WTC11 (cell line): Measurements from ENCODE around the gene GNPDA2. TPM values are rescaled to one million over a fixed set of nuclear protein-coding genes. Genes with fewer than 3 reads are reported as not detected.

Source experiments
- ATAC-seq: fragments of 200-7000 bp; cut with Tn5 transposase; 2 replicates; pipeline ENCODE4 v1.10.0; 2021; ENCODE audit warnings: mild to moderate bottlenecking, moderate library complexity
- CTCF ChIA-PET: fragments of 300-600 bp; sonication (Branson Sonifier 250); formaldehyde crosslinking; loops from one replicate; lab custom pipeline; 2021; ENCODE audit warnings: antibody characterized with exemption; lab: Charles Lee
- POLR2A ChIA-PET: fragments of 350-600 bp; sonication (Branson Sonifier 250); formaldehyde crosslinking; loops from one replicate; lab custom pipeline; 2021; ENCODE audit warnings: antibody characterized with exemption; lab: Charles Lee
- DNase-seq: peaks from one replicate; pipeline ENCODE4 v3.0.0; 2021; ENCODE audit warnings: low spot score
- H3K27ac Mint-ChIP-seq: 2 replicates; pipeline ENCODE4 v1.8.0; 2021; ENCODE audit warnings: mixed read lengths
- H3K27me3 Mint-ChIP-seq: 2 replicates; pipeline ENCODE4 v1.8.0; 2021; ENCODE audit warnings: low read depth, mild to moderate bottlenecking, moderate library complexity, mixed read lengths
- H3K36me3 Mint-ChIP-seq: 2 replicates; pipeline ENCODE4 v1.8.0; 2021; ENCODE audit warnings: mixed read lengths
- H3K4me1 Mint-ChIP-seq: 2 replicates; pipeline ENCODE4 v1.8.0; 2022; ENCODE audit warnings: mixed read lengths
- H3K4me3 Mint-ChIP-seq: 2 replicates; pipeline ENCODE4 v1.8.0; 2021; ENCODE audit warnings: mild to moderate bottlenecking, moderate library complexity, mixed read lengths
- H3K9me3 Mint-ChIP-seq: 2 replicates; pipeline ENCODE4 v1.8.0; 2021; ENCODE audit warnings: mixed read lengths
- ELF4 ChIP-seq: sonication (generic); formaldehyde crosslinking; IDR thresholded peaks from 2 replicates; pipeline ENCODE4 v1.8.1; 2022; ENCODE audit warnings: low read depth, mild to moderate bottlenecking, moderate library complexity, missing genetic modification reagents
- GABPB1 ChIP-seq: sonication (generic); formaldehyde crosslinking; IDR thresholded peaks from 2 replicates; pipeline ENCODE4 v1.8.1; 2023; ENCODE audit warnings: mild to moderate bottlenecking, missing genetic modification reagents
- KAT7 ChIP-seq: sonication (generic); formaldehyde crosslinking; IDR thresholded peaks from 2 replicates; pipeline ENCODE4 v1.8.1; 2023; ENCODE audit warnings: missing genetic modification reagents, mild to moderate bottlenecking, borderline replicate concordance
- NR1H2 ChIP-seq: sonication (generic); formaldehyde crosslinking; IDR thresholded peaks from 2 replicates; pipeline ENCODE4 v1.9.0; 2021; ENCODE audit warnings: mild to moderate bottlenecking, moderate library complexity, missing genetic modification reagents
- NR2C2 ChIP-seq: sonication (generic); formaldehyde crosslinking; IDR thresholded peaks from 2 replicates; pipeline ENCODE4 v1.8.0; 2022; ENCODE audit warnings: mild to moderate bottlenecking, missing genetic modification reagents
- SP1 ChIP-seq: sonication (generic); formaldehyde crosslinking; conservative IDR thresholded peaks from 2 replicates; pipeline ENCODE4 v1.8.1; 2022; ENCODE audit warnings: missing genetic modification reagents
- ZNF121 ChIP-seq: sonication (generic); formaldehyde crosslinking; IDR thresholded peaks from 2 replicates; pipeline ENCODE4 v1.8.0; 2023; ENCODE audit warnings: missing genetic modification reagents
- ZNF219 ChIP-seq: sonication (generic); formaldehyde crosslinking; IDR thresholded peaks from 2 replicates; pipeline ENCODE4 v1.8.0; 2023; ENCODE audit warnings: missing genetic modification reagents, mild to moderate bottlenecking, borderline replicate concordance
- ZNF423 ChIP-seq: fragments of 250-450 bp; sonication (Bioruptor Pico); IDR thresholded peaks from 2 replicates; pipeline ENCODE4 v2.1.2; 2022; ENCODE audit warnings: mild to moderate bottlenecking, moderate library complexity
- total RNA-seq: library from RNA; stranded (reverse); gene quantifications from 3 replicates; pipeline ENCODE4 v1.2.3, GENCODE V29; 2021
- TF ChIP-seq, protein P1 (sequence below): fragments of 250-450 bp; sonication (Bioruptor Pico); IDR thresholded peaks from 2 replicates; pipeline ENCODE4 v1.9.0; 2021; ENCODE audit warnings: mild to moderate bottlenecking, borderline replicate concordance
- TF ChIP-seq, protein P2 (sequence below): fragments of 200-600 bp; IDR thresholded peaks from 2 replicates; pipeline ENCODE4 v1.8.0; 2022; ENCODE audit warnings: antibody characterized with exemption
- TF ChIP-seq, protein P3 (sequence below): sonication (generic); formaldehyde crosslinking; IDR thresholded peaks from 2 replicates; pipeline ENCODE4 v1.8.1; 2022; ENCODE audit warnings: mild to moderate bottlenecking, missing genetic modification reagents, moderate library complexity, borderline replicate concordance
- TF ChIP-seq, protein P4 (sequence below): sonication (generic); formaldehyde crosslinking; IDR thresholded peaks from 2 replicates; pipeline ENCODE4 v1.8.0; 2023; ENCODE audit warnings: mild to moderate bottlenecking, missing genetic modification reagents
- TF ChIP-seq, protein P5 (sequence below): sonication (generic); formaldehyde crosslinking; IDR thresholded peaks from 2 replicates; pipeline ENCODE4 v1.8.1; 2023; ENCODE audit warnings: mild to moderate bottlenecking, missing genetic modification reagents, moderate library complexity

Gene GNPDA2
- total RNA-seq, 1 experiment from 2014 or later: 4.9 TPM

DNA sequence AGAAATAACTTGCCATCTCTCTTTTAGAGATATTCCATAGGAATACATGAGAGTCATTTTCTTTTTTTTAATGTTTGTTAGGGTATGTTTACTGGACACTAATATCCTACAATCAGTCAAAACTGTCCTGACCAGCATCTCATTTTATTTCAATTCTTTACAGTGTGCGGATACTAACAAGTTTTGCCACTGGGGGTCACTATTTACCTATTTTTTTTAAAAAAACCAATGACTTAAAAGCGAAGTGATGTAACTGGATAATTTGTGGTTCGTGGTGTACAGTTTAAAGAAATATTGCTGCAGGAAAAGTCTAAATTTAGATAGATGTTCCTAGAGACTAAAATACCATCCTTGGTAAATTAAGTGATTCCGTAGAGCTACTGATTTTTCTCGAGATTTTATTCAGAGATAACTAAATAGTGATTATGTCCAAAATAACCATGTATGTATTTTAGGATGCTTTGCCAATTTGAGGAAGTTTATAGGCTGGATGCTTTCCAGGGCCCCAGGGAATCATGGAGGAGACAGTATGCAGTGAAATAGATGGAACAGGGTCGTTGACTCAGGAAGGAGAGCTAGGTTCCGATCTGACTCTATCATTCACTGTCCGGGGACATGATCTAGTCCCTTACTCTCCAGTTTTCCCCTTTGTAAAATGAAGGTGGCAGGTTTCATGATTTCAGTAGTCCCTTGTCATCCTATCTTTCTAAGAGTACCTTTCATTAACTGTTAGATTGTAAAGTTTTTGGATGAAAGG lies 34.0 kb upstream of the GNPDA2 start:
- CTCF ChIA-PET: interaction anchor here (0.9 to 1.5 kb wide), 3 partner anchors 682 to 1888 kb away, joined by 3 read pairs; no protein-coding TSS in a partner anchor
- Mint-ChIP-seq H3K4me3 (no peak overlapping the region), H3K4me1 (0 out of 2 replicates have a peak, but pooled peaks cover 2% of the 10 kb centered on the region), H3K27me3 (no peaks in the 10 kb centered on the region)
- POLR2A ChIA-PET: no interaction called here
- peak; percentile 51 for ATAC-seq
- TF ChIP-seq, protein P1, sequence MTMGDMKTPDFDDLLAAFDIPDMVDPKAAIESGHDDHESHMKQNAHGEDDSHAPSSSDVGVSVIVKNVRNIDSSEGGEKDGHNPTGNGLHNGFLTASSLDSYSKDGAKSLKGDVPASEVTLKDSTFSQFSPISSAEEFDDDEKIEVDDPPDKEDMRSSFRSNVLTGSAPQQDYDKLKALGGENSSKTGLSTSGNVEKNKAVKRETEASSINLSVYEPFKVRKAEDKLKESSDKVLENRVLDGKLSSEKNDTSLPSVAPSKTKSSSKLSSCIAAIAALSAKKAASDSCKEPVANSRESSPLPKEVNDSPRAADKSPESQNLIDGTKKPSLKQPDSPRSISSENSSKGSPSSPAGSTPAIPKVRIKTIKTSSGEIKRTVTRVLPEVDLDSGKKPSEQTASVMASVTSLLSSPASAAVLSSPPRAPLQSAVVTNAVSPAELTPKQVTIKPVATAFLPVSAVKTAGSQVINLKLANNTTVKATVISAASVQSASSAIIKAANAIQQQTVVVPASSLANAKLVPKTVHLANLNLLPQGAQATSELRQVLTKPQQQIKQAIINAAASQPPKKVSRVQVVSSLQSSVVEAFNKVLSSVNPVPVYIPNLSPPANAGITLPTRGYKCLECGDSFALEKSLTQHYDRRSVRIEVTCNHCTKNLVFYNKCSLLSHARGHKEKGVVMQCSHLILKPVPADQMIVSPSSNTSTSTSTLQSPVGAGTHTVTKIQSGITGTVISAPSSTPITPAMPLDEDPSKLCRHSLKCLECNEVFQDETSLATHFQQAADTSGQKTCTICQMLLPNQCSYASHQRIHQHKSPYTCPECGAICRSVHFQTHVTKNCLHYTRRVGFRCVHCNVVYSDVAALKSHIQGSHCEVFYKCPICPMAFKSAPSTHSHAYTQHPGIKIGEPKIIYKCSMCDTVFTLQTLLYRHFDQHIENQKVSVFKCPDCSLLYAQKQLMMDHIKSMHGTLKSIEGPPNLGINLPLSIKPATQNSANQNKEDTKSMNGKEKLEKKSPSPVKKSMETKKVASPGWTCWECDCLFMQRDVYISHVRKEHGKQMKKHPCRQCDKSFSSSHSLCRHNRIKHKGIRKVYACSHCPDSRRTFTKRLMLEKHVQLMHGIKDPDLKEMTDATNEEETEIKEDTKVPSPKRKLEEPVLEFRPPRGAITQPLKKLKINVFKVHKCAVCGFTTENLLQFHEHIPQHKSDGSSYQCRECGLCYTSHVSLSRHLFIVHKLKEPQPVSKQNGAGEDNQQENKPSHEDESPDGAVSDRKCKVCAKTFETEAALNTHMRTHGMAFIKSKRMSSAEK (CRISPR knock-in tag): no peak
- TF ChIP-seq, protein P2, sequence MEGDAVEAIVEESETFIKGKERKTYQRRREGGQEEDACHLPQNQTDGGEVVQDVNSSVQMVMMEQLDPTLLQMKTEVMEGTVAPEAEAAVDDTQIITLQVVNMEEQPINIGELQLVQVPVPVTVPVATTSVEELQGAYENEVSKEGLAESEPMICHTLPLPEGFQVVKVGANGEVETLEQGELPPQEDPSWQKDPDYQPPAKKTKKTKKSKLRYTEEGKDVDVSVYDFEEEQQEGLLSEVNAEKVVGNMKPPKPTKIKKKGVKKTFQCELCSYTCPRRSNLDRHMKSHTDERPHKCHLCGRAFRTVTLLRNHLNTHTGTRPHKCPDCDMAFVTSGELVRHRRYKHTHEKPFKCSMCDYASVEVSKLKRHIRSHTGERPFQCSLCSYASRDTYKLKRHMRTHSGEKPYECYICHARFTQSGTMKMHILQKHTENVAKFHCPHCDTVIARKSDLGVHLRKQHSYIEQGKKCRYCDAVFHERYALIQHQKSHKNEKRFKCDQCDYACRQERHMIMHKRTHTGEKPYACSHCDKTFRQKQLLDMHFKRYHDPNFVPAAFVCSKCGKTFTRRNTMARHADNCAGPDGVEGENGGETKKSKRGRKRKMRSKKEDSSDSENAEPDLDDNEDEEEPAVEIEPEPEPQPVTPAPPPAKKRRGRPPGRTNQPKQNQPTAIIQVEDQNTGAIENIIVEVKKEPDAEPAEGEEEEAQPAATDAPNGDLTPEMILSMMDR: peak; percentile 42; the same call in 1 of the 2 replicates
- TF ChIP-seq, all 79 proteins: peak for 1
- Mint-ChIP-seq H3K9me3 (no peaks in the 10 kb centered on the region), H3K36me3 (no peaks in the 10 kb centered on the region), H3K27ac (no peak overlapping the region)
- DNase-seq: no peak

DNA sequence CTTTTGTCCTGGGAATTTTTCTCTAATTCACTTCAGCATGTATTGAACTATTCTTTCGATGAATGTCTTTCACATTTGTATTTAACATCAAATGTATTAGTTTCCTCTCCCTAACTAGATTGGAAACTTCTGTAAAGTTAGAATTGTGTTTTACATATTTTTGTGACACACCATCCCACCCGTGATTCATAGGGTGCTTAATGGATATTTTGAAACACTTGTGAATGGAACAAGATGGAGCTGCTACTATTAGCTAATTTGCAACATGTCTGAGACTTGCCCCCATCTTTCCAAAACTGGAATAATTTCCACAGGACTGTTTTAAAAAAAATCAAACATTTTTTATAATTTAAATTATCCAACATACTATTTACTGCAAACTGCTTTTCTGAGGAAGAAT lies 30.2 kb upstream of the GNPDA2 start:
- Mint-ChIP-seq H3K27me3 (no peaks in the 10 kb centered on the region), H3K36me3 (no peaks in the 10 kb centered on the region), H3K4me3 (no peak overlapping the region), H3K9me3 (peaks cover 4% of the 10 kb centered on the region; the same call in 1 of the 2 replicates), H3K27ac (no peak overlapping the region), H3K4me1 (0 out of 2 replicates have a peak, but pooled peaks cover 2% of the 10 kb centered on the region)
- ATAC-seq: no peak
- ChIA-PET CTCF (no interaction called here), POLR2A (no interaction called here)
- DNase-seq: no peak
- TF ChIP-seq ZNF219 (CRISPR knock-in tag): no peak
- TF ChIP-seq, protein P3, sequence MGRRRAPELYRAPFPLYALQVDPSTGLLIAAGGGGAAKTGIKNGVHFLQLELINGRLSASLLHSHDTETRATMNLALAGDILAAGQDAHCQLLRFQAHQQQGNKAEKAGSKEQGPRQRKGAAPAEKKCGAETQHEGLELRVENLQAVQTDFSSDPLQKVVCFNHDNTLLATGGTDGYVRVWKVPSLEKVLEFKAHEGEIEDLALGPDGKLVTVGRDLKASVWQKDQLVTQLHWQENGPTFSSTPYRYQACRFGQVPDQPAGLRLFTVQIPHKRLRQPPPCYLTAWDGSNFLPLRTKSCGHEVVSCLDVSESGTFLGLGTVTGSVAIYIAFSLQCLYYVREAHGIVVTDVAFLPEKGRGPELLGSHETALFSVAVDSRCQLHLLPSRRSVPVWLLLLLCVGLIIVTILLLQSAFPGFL (CRISPR knock-in tag): no peak
- TF ChIP-seq NR2C2 (CRISPR knock-in tag): no peak
- no peak for TF ChIP-seq ELF4
- no peak for TF ChIP-seq KAT7
- TF ChIP-seq, protein P4, sequence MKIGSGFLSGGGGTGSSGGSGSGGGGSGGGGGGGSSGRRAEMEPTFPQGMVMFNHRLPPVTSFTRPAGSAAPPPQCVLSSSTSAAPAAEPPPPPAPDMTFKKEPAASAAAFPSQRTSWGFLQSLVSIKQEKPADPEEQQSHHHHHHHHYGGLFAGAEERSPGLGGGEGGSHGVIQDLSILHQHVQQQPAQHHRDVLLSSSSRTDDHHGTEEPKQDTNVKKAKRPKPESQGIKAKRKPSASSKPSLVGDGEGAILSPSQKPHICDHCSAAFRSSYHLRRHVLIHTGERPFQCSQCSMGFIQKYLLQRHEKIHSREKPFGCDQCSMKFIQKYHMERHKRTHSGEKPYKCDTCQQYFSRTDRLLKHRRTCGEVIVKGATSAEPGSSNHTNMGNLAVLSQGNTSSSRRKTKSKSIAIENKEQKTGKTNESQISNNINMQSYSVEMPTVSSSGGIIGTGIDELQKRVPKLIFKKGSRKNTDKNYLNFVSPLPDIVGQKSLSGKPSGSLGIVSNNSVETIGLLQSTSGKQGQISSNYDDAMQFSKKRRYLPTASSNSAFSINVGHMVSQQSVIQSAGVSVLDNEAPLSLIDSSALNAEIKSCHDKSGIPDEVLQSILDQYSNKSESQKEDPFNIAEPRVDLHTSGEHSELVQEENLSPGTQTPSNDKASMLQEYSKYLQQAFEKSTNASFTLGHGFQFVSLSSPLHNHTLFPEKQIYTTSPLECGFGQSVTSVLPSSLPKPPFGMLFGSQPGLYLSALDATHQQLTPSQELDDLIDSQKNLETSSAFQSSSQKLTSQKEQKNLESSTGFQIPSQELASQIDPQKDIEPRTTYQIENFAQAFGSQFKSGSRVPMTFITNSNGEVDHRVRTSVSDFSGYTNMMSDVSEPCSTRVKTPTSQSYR: no peak
- TF ChIP-seq ZNF423 (CRISPR knock-in tag): no peak
- TF ChIP-seq ZNF121 (CRISPR knock-in tag): no peak
- TF ChIP-seq SP1 (CRISPR knock-in tag): no peak
- TF ChIP-seq, protein P5, sequence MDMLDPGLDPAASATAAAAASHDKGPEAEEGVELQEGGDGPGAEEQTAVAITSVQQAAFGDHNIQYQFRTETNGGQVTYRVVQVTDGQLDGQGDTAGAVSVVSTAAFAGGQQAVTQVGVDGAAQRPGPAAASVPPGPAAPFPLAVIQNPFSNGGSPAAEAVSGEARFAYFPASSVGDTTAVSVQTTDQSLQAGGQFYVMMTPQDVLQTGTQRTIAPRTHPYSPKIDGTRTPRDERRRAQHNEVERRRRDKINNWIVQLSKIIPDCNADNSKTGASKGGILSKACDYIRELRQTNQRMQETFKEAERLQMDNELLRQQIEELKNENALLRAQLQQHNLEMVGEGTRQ (CRISPR knock-in tag): no peak
- no peak for TF ChIP-seq GABPB1 (CRISPR knock-in tag)
- no peak for TF ChIP-seq NR1H2 (CRISPR knock-in tag)
- TF ChIP-seq, protein P1 (CRISPR knock-in tag): no peak
